Jurkat, Clone E6-1 (cell line): Measurements from ENCODE around the gene CTSC.

ENCODE experiments used
- DNase-seq: peaks from one replicate; pipeline ENCODE4 v3.0.0-alpha.2; 2011; ENCODE audit warnings: low read depth, low spot score
- H3K4me3 ChIP-seq: 2 replicates; pipeline ENCODE4 v1.5.1; 2011; ENCODE audit warnings: mild to moderate bottlenecking, low read length, control low read depth, moderate library complexity

Gene CTSC

GRCh38 chr11:88354912-88355311, 17.4 kb upstream of the CTSC start:
- no peak for DNase-seq
- H3K4me3 ChIP-seq, result no peak overlapping the region

GRCh38 chr11:88353835-88354496, 16.4 kb upstream of the CTSC start:
- H3K4me3 ChIP-seq, result no peak overlapping the region
- DNase-seq, result no peak

- no peak overlapping the region for H3K4me3 ChIP-seq
- no peak for DNase-seq
Measured at GRCh38 chr11:88353386-88353785, 15.8 kb upstream of the CTSC start.

GRCh38 chr11:88352139-88352538, 14.6 kb upstream of the CTSC start:
- no peak for DNase-seq
- no peak overlapping the region for H3K4me3 ChIP-seq

GRCh38 chr11:88348870-88349269, 11.3 kb upstream of the CTSC start:
- DNase-seq, result no peak
- no peak overlapping the region for H3K4me3 ChIP-seq

- H3K4me3 ChIP-seq, result no peak overlapping the region
- DNase-seq, result no peak
Measured at GRCh38 chr11:88345949-88346348, 8.4 kb upstream of the CTSC start.

- no peak for DNase-seq
- H3K4me3 ChIP-seq, result no peak overlapping the region
Measured at GRCh38 chr11:88345408-88345807, 7.9 kb upstream of the CTSC start.

- DNase-seq, result no peak
- H3K4me3 ChIP-seq, result no peak overlapping the region
Measured at GRCh38 chr11:88344869-88345268, 7.3 kb upstream of the CTSC start.

GRCh38 chr11:88341522-88342251, 4.2 kb upstream of the CTSC start:
- DNase-seq, result peak; percentile 20
- no peak overlapping the region for H3K4me3 ChIP-seq

GRCh38 chr11:88340366-88340935, 2.9 kb upstream of the CTSC start:
- no peak overlapping the region for H3K4me3 ChIP-seq
- DNase-seq, result no peak

GRCh38 chr11:88337987-88338668, 592 bp upstream of the CTSC start:
- DNase-seq, result peak; percentile 68
- peak overlapping the region; percentile 85 for H3K4me3 ChIP-seq

GRCh38 chr11:88335284-88335683, 2.3 kb downstream of the CTSC start:
- DNase-seq, result no peak
- no peak overlapping the region for H3K4me3 ChIP-seq

- H3K4me3 ChIP-seq, result no peak overlapping the region
Measured at GRCh38 chr11:88333862-88334261, 3.7 kb downstream of the CTSC start.

GRCh38 chr11:88332851-88333250, 4.7 kb downstream of the CTSC start:
- no peak for DNase-seq
- no peak overlapping the region for H3K4me3 ChIP-seq

More at GRCh38 chr11:88333862-88334261, 3.7 kb downstream of the CTSC start:
- no peak for DNase-seq

- no peak overlapping the region for H3K4me3 ChIP-seq
- no peak for DNase-seq
Measured at GRCh38 chr11:88330826-88331428, 6.6 kb downstream of the CTSC start.

GRCh38 chr11:88329563-88330250, 7.8 kb downstream of the CTSC start:
- no peak overlapping the region for H3K4me3 ChIP-seq
- DNase-seq, result no peak

GRCh38 chr11:88327462-88328143, 9.9 kb downstream of the CTSC start:
- DNase-seq, result no peak
- H3K4me3 ChIP-seq, result no peak overlapping the region

- H3K4me3 ChIP-seq, result no peak overlapping the region
- no peak for DNase-seq
Measured at GRCh38 chr11:88327061-88327460, 10.5 kb downstream of the CTSC start.
